CD14-positive monocyte (primary cell): ENCODE results near the gene ZNF577. TPM values are rescaled to one million over a fixed set of nuclear protein-coding genes. Genes with fewer than 3 reads are reported as not detected.
A peak's percentile ranks its signal among the peaks of the same experiment; 100 is the strongest.

Source experiments
- DNase-seq, 3 donors: peaks; one replicate each; pipeline ENCODE4 v3.0.0-alpha.2; 2011 to 2022
- H2AFZ ChIP-seq: 2 replicates; pipeline ENCODE4 v1.6.0; 2012; ENCODE audit warnings: mild to moderate bottlenecking, low read depth, low read length, inconsistent platforms; ENCODE audit not compliant: insufficient read depth, poor library complexity, severe bottlenecking
- H3K27ac ChIP-seq, 2 donors: 1 replicate in 1 of 2; 2 replicates in 1 of 2; pipeline ENCODE4 v1.5.1; 2012 to 2013; ENCODE audit warnings: low read length in 2 of 2, control low read depth in 1 of 2, inconsistent platforms in 1 of 2, low read depth in 1 of 2, mild to moderate bottlenecking in 1 of 2
- H3K27me3 ChIP-seq, 2 donors: one replicate each; pipeline versions ENCODE4 v1.6.0 to v1.6.1; 2011 to 2013; ENCODE audit warnings: low read length in 2 of 2; ENCODE audit not compliant: control insufficient read depth in 2 of 2, insufficient read depth in 2 of 2
- H3K36me3 ChIP-seq, 2 donors: replicated peaks in 1 of 2; 1 replicate in 1 of 2; 2 replicates in 1 of 2; pipeline versions ENCODE4 v1.5.1 to v1.6.1; 2012 to 2013; ENCODE audit warnings: low read length in 2 of 2, control low read depth in 1 of 2, inconsistent platforms in 1 of 2, mild to moderate bottlenecking in 1 of 2; ENCODE audit not compliant: insufficient read depth in 2 of 2, control insufficient read depth in 1 of 2
- H3K4me1 ChIP-seq, 2 donors: 1 replicate in 1 of 2; 2 replicates in 1 of 2; pipeline versions ENCODE4 v1.5.1 to v1.6.1; 2012 to 2013; ENCODE audit warnings: low read length in 2 of 2, control low read depth in 1 of 2, inconsistent platforms in 1 of 2, mild to moderate bottlenecking in 1 of 2, moderate library complexity in 1 of 2; ENCODE audit not compliant: insufficient read depth in 2 of 2, control insufficient read depth in 1 of 2
- H3K4me2 ChIP-seq: replicated peaks from 2 replicates; pipeline ENCODE3; 2012; ENCODE audit warnings: low read length, moderate library complexity, mild to moderate bottlenecking; ENCODE audit not compliant: poor library complexity, severe bottlenecking; ENCODE audit errors: extremely low read depth
- H3K4me3 ChIP-seq, 3 experiments: fragments of 200-600 bp in 1 of 3; sonication (generic) in 1 of 3; replicated peaks in 1 of 3; 1 replicate in 2 of 3; 2 replicates in 1 of 3; pipeline ENCODE4 v1.5.1; 2011 to 2013; ENCODE audit warnings: low read length in 3 of 3, mild to moderate bottlenecking in 3 of 3, control low read depth in 2 of 3, low read depth in 2 of 3, inconsistent platforms in 1 of 3, moderate library complexity in 1 of 3
- H3K79me2 ChIP-seq: 2 replicates; pipeline ENCODE4 v1.6.0; 2012; ENCODE audit warnings: mild to moderate bottlenecking, control low read depth, inconsistent platforms, low read length, moderate library complexity; ENCODE audit not compliant: insufficient read depth
- H3K9ac ChIP-seq: 2 replicates; pipeline ENCODE4 v1.6.0; 2017; ENCODE audit warnings: low read length, mild to moderate bottlenecking; ENCODE audit not compliant: insufficient read depth, poor library complexity, severe bottlenecking
- H3K9me3 ChIP-seq, 2 donors: replicated peaks in 1 of 2; 1 replicate in 1 of 2; 2 replicates in 1 of 2; pipeline versions ENCODE4 v1.5.1 to v1.6.1; 2012 to 2013; ENCODE audit warnings: low read length in 2 of 2, control low read depth in 1 of 2; ENCODE audit not compliant: control insufficient read depth in 1 of 2, insufficient read depth in 1 of 2
- H4K20me1 ChIP-seq: 2 replicates; pipeline ENCODE4 v1.6.0; 2012; ENCODE audit warnings: mild to moderate bottlenecking, low read length, control low read depth, moderate library complexity; ENCODE audit not compliant: insufficient read depth
- H3K27ac Mint-ChIP-seq, 7 donors: one replicate each; pipeline ENCODE4 v1.8.0; 2020; ENCODE audit warnings: mild to moderate bottlenecking in 7 of 7, mixed read lengths in 7 of 7, moderate library complexity in 6 of 7, inconsistent platforms in 2 of 7
- H3K27me3 Mint-ChIP-seq, 3 donors: one replicate each; pipeline ENCODE4 v1.8.0; 2021 to 2022; ENCODE audit warnings: low read depth in 3 of 3, mild to moderate bottlenecking in 3 of 3, mixed read lengths in 3 of 3, moderate library complexity in 3 of 3, inconsistent platforms in 1 of 3
- H3K36me3 Mint-ChIP-seq, 2 donors: one replicate each; pipeline ENCODE4 v1.8.0; 2020; ENCODE audit warnings: mixed read lengths in 2 of 2, inconsistent platforms in 1 of 2, mild to moderate bottlenecking in 1 of 2
- H3K4me1 Mint-ChIP-seq: one replicate; pipeline ENCODE4 v1.8.0; 2020; ENCODE audit warnings: mild to moderate bottlenecking, mixed read lengths
- H3K4me3 Mint-ChIP-seq, 2 donors: one replicate each; pipeline ENCODE4 v1.8.0; 2020; ENCODE audit warnings: mild to moderate bottlenecking in 2 of 2, mixed read lengths in 2 of 2, moderate library complexity in 1 of 2
- H3K9me3 Mint-ChIP-seq, 7 donors: one replicate each; pipeline ENCODE4 v1.8.0; 2020 to 2022; ENCODE audit warnings: mixed read lengths in 7 of 7, mild to moderate bottlenecking in 6 of 7, moderate library complexity in 6 of 7, inconsistent platforms in 2 of 7
- CTCF ChIP-seq: fragments of 200-600 bp; IDR thresholded peaks from one replicate; pipeline ENCODE4 v1.8.0; 2022; ENCODE audit warnings: antibody characterized with exemption, mild to moderate bottlenecking
- WGBS: methylation state at CpG from one replicate; pipeline ENCODE4 v1.1.5; 2013; ENCODE audit warnings: missing lambda C conversion rate; ENCODE audit not compliant: insufficient coverage; 5-methylcytosine and 5-hydroxymethylcytosine counted together
- intact Hi-C, 2 donors: fragments of 100-400 bp; cut with micrococcal nuclease; formaldehyde crosslinking; loops; one replicate each; pipeline versions ENCODE4 v1.15.0 to v1.15.1; 2023
- polyA plus RNA-seq, 3 donors: library from polyadenylated mRNA; depleted of rRNA in 1 of 3; unstranded in 2 of 3; stranded (reverse) in 1 of 3; fragments of 300-500 nt in 2 of 3; fragments of >200 nt in 1 of 3; fragmentation: Illumina TruSeq in 2 of 3; gene quantifications; 1 replicate in 2 of 3; 2 replicates in 1 of 3; pipeline ENCODE4 v1.2.3, GENCODE V29; 2012 to 2021

Gene ZNF577
- polyA plus RNA-seq, 3 donors = 1.5 to 8.5 (median 1.5) TPM

- H3K27ac Mint-ChIP-seq = no peak overlapping the region
- TF ChIP-seq CTCF = no peak
- H3K36me3 Mint-ChIP-seq = no peaks in the 10 kb centered on the region
- H3K27me3 Mint-ChIP-seq = no peaks in the 10 kb centered on the region
- H3K9me3 Mint-ChIP-seq = peaks cover 41 to 91% (median 84%) of the 10 kb centered on the region in 7 donors
- H3K9ac ChIP-seq = no peak overlapping the region
- no peaks in the 10 kb centered on the region for H4K20me1 ChIP-seq
- H3K4me1 ChIP-seq = no peaks in the 10 kb centered on the region
- H3K27me3 ChIP-seq = no peaks in the 10 kb centered on the region
- H3K4me2 ChIP-seq = no peak overlapping the region
- H2AFZ ChIP-seq = no peak overlapping the region
- H3K4me1 Mint-ChIP-seq = no peaks in the 10 kb centered on the region
- WGBS = no CpG with 5 or more reads among the region's 2 CpGs
- H3K36me3 ChIP-seq = no peaks in the 10 kb centered on the region
- no peaks in the 10 kb centered on the region for H3K79me2 ChIP-seq
- intact Hi-C loops = no loop called here
- peaks cover 45 to 96% of the 10 kb centered on the region in 2 donors for H3K9me3 ChIP-seq
- H3K4me3 ChIP-seq = peak overlapping the region in 1 of 3 experiments; percentile 22
- no peak overlapping the region for H3K27ac ChIP-seq
- no peak overlapping the region for H3K4me3 Mint-ChIP-seq
- DNase-seq = no peak
Measured at GRCh38 chr19:51861870-51862622, 25.7 kb downstream of the ZNF577 start.

GRCh38 chr19:51837145-51837544, 50.6 kb downstream of the ZNF577 start:
- no peaks in the 10 kb centered on the region for H4K20me1 ChIP-seq
- Mint-ChIP-seq H3K27ac (no peak overlapping the region), H3K4me3 (no peak overlapping the region), H3K9me3 (peaks cover 11 to 49% (median 28%) of the 10 kb centered on the region in 7 donors), H3K36me3 (no peaks in the 10 kb centered on the region), H3K27me3 (peaks cover 0 to 16% (median 2%) of the 10 kb centered on the region in 3 donors), H3K4me1 (no peaks in the 10 kb centered on the region)
- H3K79me2 ChIP-seq = no peaks in the 10 kb centered on the region
- H3K27ac ChIP-seq = no peak overlapping the region
- no peak overlapping the region for H3K4me3 ChIP-seq
- no peaks in the 10 kb centered on the region for H3K4me1 ChIP-seq
- no peak overlapping the region for H2AFZ ChIP-seq
- TF ChIP-seq CTCF = no peak
- H3K9ac ChIP-seq = no peak overlapping the region
- no peak overlapping the region for H3K4me2 ChIP-seq
- peaks cover 4% of the 10 kb centered on the region in 2 donors for H3K27me3 ChIP-seq
- H3K36me3 ChIP-seq = no peaks in the 10 kb centered on the region
- 100% methylated on average over 1 of the region's 2 CpGs for WGBS
- H3K9me3 ChIP-seq = peaks cover 32 to 33% of the 10 kb centered on the region in 2 donors
- intact Hi-C loops = loop anchor here in 1 of 2 donors (10.0 kb wide), 1 partner anchor 372 kb away; no protein-coding TSS in a partner anchor
- DNase-seq = no peak
